ACHN (cell line): Measurements from ENCODE around the gene WSCD1.

Experiments used
- DNase-seq: peaks from one replicate; pipeline ENCODE4 v3.0.0-alpha.2; 2015
- in situ Hi-C: cut with HindIII; loops from 2 replicates; pipeline ENCODE4 v1.10.0; 2017; ENCODE audit warnings: low sequenced_read_pairs, low pct_ligation_motif_present, low pct_unique_long_range_greater_than_20kb

The WSCD1 gene

DNA sequence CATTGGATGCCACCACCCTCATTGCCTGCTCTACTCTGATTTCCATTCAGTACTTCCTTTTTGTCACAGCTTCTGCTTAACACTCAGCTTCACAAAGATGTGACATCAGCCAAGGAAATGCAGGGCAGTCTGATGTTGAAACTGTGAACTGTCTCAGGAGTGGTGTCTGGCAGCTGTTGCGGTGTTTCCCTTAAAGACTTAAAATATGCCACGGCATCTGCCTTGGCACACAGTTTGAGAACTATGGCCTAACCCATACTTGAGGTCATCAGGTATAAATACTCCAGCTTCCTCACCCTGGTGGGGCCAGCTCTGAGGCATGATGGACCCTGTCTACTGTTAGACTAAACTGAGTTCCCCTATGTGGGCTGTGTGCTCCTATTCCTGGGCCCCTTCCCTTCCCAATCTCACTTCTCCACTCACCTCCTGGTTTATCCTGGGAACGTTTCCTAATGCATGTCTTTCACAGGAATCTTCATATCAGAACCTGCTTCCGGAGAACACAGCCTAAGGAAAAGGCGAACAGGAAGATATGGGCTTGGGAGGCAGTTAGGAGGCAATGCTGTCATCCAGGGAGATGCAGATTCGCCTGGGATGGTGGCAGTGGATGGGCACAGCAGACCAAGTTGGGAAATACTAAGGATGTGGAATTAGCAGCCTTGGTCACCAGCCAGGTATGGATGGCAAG, 96.5 kb downstream of the WSCD1 start:
- in situ Hi-C loops, result no loop called here
- no peak for DNase-seq

GRCh38 chr17:6168296-6168695, 98.1 kb downstream of the WSCD1 start:
- in situ Hi-C loops, result no loop called here
- no peak for DNase-seq

GRCh38 chr17:6170349-6170748, 100.2 kb downstream of the WSCD1 start:
- DNase-seq, result no peak
- in situ Hi-C loops, result no loop called here

- DNase-seq, result no peak
- in situ Hi-C loops, result no loop called here
Measured at GRCh38 chr17:6172642-6173330, 102.6 kb downstream of the WSCD1 start.

DNA sequence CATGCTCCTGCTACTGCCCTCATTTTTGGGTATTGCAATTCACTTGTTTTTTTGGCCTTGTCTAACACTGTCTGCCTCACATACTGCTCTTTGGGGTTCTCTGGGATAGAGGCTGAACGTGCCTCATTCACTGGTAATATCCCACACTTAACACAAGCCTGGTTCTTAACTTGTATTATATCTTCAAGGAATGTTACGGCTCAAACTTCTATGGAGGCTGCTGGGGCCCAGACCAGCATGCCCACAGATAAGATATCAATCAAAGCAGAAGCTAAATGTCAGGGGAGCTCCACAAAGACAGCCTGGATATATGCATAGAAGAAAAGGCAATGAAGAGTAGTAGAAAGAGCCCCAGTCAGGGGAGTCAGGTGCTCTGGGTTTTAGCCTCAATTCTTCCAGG, 103.5 kb downstream of the WSCD1 start:
- DNase-seq, result no peak
- in situ Hi-C loops, result no loop called here
